Measurements from ENCODE around the gene CMTM6. TPM values are rescaled to one million over a fixed set of nuclear protein-coding genes. Genes with fewer than 3 reads are reported as not detected.

The CMTM6 gene
- total and polyA plus RNA-seq, 2 of the 8 experiments (the other 6 are each of a cell fraction or from before 2014, with no cell fraction given) = 24.0 to 51.5 TPM

- TF ChIP-seq ZNF274 (IDR thresholded peaks at IDR 0.05; ENCODE audit: borderline replicate concordance, extremely low read depth, low read length) (no peak), SP2 (IDR thresholded peaks at IDR 0.05; ENCODE audit: low read length) (no peak), SIN3A (conservative IDR thresholded peaks at IDR 0.05 in 1 of 2, IDR thresholded peaks at IDR 0.05 in 1 of 2; ENCODE audit: low read depth in 1 of 2, low read length in 2 of 2) (no peak), YY1 (IDR thresholded peaks at IDR 0.05; ENCODE audit: low read depth, low read length) (no peak)
These were observed 28.5 kb upstream of the CMTM6 start (continued) for GRCh38 chr3:32531010-32531647.

Data from H1 (cell line).